ENCODE data around the gene TEX261.

DNA sequence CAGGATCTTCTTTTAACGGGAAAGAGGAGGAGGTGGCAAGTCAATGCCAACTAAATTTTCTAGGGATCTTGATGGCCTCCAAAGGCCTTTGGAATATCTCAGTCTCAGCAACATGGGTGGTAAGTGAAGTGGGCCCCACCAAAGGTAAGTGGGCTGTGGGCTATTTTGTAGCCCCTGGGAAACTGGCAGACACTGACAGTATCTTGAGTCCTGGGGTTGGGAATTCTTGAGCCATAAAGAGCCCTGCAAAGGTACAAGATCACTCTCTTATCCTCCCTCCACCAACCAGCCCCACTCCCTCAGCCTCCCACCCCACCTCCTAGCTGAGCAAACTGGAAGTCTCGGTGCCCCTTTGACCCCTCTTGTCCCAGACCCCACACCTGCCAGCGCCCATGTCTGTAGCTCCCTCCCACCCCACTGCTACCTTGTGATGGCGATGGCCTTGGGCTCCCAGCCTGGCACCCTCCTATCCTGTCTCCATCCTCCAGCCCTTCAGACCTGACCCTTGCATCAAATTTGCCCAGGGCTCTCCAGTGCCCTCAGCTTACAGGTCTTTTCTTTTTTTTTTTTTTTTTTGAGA lies 50.5 kb downstream of the TEX261 start:
- no peak for TF ChIP-seq POLR2A (IDR thresholded peaks at IDR 0.05)
- TF ChIP-seq CTCF (IDR thresholded peaks at IDR 0.05), result no peak

All from Peyer's patch (tissue), 4 donors.